ENCODE measurements around the gene GON4L.
"Not testable (repeated sequence)": the region's sequence is repeated elsewhere in the genome, so short reads cannot be mapped to it uniquely, and the experiment has no call there.

Gene GON4L, protein sequence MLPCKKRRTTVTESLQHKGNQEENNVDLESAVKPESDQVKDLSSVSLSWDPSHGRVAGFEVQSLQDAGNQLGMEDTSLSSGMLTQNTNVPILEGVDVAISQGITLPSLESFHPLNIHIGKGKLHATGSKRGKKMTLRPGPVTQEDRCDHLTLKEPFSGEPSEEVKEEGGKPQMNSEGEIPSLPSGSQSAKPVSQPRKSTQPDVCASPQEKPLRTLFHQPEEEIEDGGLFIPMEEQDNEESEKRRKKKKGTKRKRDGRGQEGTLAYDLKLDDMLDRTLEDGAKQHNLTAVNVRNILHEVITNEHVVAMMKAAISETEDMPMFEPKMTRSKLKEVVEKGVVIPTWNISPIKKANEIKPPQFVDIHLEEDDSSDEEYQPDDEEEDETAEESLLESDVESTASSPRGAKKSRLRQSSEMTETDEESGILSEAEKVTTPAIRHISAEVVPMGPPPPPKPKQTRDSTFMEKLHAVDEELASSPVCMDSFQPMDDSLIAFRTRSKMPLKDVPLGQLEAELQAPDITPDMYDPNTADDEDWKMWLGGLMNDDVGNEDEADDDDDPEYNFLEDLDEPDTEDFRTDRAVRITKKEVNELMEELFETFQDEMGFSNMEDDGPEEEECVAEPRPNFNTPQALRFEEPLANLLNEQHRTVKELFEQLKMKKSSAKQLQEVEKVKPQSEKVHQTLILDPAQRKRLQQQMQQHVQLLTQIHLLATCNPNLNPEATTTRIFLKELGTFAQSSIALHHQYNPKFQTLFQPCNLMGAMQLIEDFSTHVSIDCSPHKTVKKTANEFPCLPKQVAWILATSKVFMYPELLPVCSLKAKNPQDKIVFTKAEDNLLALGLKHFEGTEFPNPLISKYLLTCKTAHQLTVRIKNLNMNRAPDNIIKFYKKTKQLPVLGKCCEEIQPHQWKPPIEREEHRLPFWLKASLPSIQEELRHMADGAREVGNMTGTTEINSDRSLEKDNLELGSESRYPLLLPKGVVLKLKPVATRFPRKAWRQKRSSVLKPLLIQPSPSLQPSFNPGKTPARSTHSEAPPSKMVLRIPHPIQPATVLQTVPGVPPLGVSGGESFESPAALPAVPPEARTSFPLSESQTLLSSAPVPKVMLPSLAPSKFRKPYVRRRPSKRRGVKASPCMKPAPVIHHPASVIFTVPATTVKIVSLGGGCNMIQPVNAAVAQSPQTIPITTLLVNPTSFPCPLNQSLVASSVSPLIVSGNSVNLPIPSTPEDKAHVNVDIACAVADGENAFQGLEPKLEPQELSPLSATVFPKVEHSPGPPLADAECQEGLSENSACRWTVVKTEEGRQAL (N-terminal part only)

DNA sequence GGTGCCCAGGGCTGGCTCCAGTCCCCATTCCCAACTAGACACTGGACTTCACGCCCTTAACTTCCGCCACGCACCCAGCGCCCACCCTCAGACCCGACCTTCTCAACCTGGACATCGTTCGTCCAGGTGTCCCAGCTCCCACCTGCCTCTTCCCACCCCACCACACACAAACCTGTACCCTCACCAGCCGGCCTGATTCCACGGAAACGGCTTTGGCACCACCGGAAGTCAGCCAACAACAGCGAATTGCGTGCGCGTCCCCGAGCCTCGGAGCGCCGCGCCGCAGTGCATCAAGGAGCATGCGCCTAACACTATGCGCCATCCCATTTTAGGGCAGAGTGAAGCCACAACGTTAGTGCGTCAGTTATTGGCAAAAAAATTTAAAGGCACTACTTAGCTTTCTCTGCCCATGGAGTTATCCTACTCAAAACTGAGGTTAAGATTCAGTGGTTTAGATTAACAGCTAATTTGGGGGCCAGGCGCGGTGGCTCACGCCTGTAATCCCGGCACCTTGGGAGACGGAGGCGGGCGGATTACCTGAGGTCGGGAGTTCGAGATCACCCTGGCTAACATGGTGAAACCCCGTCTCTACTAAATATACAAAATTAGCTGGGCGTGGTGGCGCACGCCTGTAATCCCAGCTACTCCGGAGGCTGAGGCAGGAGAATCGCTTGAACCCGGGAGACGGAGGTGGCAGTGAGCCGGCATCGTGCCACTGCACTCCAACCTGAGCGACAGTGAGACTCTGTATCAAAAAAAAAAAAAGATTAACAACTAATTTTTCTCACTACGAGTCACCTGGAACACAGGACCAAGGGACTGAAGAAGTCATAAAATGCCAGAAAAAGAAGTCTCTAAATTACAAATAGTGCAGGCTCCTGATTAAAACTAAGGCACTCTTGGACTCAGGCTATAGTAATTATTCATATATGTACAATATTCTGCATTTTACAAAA is at the start of gene GON4L:
Gene GON4L, minus strand, starts transcription at position 240 of the 956 bp plus-strand sequence. CDS start 3,434 bp downstream, outside the sequence.
- DNase-seq (ENCODE audit: low read depth in 2 of 2): peak; percentile 81 to 82

GRCh38 chr1:155904261-155904660 is 47.2 kb upstream of the GON4L start:
- no peak for DNase-seq (ENCODE audit: low read depth in 2 of 2)

GRCh38 chr1:155900161-155900560 is 43.1 kb upstream of the GON4L start:
- DNase-seq (ENCODE audit: low read depth in 2 of 2): no peak

GRCh38 chr1:155899683-155900082 is 42.7 kb upstream of the GON4L start:
- no peak for DNase-seq (ENCODE audit: low read depth in 2 of 2)

- DNase-seq (ENCODE audit: low read depth in 2 of 2): no peak
These were observed 41.9 kb upstream of the GON4L start for GRCh38 chr1:155898888-155899287.

GRCh38 chr1:155897746-155898145 is 40.7 kb upstream of the GON4L start:
- no peak for DNase-seq (ENCODE audit: low read depth in 2 of 2)

DNA sequence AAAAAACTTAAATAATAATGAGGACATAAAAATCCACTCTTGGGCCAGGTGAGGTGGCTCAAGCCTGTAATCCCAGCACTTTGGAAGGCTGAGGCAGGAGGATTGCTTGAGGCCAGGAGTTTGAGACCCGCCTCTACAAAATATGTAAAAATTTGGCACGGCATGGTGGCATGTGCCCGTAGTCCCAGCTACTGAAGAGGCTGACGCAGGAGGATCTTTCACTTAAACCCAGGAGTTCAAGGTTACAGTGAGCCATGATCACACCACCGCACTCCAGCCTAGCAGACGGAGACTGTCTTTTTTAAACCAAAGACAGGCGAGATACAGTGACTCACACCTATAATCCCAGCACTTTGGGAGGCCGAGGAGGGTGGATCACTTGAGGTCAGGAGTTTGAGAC is 39.5 kb upstream of the GON4L start:
- DNase-seq (ENCODE audit: low read depth in 2 of 2): not testable (repeated sequence)

DNA sequence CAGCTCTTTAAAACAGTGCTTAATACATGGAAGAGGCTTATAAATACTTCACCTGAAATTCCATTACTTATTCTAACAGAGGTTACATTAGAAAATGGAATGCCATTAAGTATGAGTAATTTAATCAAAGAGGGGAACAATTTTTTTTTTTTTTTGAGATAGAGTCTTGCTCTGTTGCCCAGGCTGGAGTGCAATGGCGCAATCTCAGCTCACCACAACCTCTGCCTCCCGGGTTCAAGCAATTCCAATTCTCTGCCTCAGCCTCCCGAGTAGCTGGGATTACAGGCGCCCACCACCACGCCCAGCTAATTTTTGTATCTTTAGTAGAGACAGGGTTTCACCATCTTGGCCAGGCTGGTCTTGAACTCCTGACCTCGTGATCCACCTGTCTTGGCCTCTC is 38.6 kb upstream of the GON4L start:
- DNase-seq (ENCODE audit: low read depth in 2 of 2): not testable (repeated sequence)

GRCh38 chr1:155893389-155894142 is 36.6 kb upstream of the GON4L start:
- no peak for DNase-seq (ENCODE audit: low read depth in 2 of 2)

DNA sequence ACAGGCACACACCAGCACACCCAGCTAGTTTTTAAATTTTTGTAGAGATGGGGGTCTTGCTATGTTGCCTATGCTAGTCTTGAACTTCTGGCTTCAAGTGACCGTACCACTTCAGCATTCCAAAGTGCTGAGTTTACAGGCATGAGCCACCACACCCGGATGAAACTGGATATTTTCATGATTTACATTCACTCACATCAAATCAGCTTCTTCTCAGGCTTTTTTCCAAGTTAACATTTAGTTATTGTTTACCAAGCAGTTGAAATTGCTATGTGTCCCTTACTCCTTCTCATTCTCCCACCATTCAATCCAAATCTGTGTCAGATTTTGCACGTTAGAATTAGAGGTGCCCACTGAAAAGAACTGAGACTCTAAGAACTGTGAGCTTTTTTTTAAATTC is 35.8 kb upstream of the GON4L start:
- no peak for DNase-seq (ENCODE audit: low read depth in 2 of 2)

DNA sequence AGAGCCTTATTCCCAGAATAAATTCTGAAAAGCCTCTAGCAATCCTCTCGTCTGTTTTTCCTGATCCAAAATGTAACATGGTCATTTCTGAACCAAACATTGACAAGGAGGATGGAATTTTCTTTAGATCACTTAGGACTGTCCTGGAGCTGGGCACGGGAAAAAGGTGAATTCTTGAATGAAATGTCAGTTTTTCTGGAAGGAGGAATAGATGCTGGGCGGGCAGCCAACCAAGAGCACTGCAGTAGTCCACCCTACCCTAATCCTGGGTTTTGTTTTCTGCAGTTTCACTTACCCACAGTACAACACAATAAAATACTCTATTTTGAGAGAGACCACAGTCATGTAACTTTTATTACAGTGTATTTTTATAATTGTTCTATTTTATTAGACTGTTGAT is 33.2 kb upstream of the GON4L start:
- no peak for DNase-seq (ENCODE audit: low read depth in 2 of 2)

GRCh38 chr1:155889566-155889965 is 32.6 kb upstream of the GON4L start:
- DNase-seq (ENCODE audit: low read depth in 2 of 2): no peak

DNA sequence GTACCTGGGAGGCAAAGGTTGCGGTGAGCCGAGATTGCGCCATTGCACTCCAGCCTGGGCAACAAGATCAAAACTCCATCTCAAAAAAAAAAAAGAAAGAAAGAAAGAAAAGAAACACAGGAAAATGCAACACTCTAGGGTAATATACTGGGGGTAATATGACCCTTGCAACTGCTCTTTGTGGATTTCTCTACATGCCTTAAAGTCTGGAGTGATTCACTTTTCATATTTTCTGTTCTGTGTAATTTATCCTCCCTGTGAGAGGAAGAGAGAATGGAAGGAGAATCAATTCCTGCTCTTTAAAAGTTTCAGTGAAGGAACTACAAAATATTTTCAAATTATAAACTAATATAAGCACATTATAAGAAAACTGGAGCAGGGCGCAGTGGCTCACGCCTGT is 31.5 kb upstream of the GON4L start:
- no peak for DNase-seq (ENCODE audit: low read depth in 2 of 2)

DNA sequence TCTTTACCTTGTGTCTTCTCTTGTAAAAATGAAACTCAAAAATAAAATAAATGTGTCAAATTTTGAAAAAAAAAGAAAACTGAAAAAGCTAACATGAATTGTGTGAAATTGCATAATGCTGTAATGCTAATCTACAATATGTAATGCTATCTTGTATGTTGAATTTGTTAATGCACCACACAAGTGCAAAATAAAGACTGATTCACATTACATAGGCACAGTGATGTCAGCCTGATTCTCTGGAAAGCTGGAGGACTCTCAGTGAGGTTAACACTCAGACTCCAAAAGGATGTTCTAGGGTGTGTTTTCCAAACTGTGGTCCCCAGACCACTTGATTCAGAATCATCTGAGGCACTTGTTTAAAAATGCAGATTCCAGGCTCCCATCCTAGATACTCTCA is 28.0 kb upstream of the GON4L start:
- no peak for DNase-seq (ENCODE audit: low read depth in 2 of 2)

- no peak for DNase-seq (ENCODE audit: low read depth in 2 of 2)
These were observed 27.3 kb upstream of the GON4L start for GRCh38 chr1:155884031-155884960.

- no peak for DNase-seq (ENCODE audit: low read depth in 2 of 2)
These were observed 25.8 kb upstream of the GON4L start for GRCh38 chr1:155882766-155883165.

DNA sequence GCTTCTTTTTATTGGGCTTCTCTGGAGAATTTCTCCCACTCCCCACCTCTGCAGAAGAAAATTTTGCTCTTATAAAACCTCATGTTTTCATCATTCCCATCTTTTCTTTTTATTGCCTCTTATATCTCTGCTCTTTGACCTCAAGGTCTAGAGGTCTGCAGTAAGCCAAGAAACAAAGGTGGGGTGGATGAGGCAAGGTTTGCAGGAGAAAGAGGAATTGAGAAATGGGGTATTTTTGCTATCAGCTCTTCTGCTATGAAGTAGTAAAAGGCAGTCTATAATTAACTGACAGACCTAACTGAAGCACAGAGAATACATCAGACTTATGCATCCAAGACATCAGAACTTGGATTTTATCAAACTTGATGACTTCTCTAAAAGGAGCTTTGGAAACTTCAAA is 25.2 kb upstream of the GON4L start:
- no peak for DNase-seq (ENCODE audit: low read depth in 2 of 2)

- no peak for DNase-seq (ENCODE audit: low read depth in 2 of 2)
These were observed 23.9 kb upstream of the GON4L start for GRCh38 chr1:155880950-155881349.

DNA sequence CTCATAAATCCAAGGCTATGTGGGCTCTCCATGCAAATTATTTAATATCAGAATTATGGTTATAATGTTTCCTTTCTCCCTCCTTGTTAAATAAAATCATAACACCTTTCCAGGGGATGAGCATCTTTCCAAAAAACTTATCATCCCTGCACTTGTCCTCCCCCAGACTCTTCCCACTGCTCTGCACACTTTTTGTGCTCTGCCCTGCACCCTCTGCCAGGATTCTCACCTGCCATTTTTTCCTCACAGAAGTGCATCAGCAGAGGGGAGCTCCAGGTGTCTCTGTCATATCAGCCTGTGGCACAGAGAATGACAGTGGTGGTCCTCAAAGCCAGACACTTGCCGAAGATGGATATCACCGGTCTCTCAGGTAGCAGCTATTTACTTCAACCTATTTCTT is 23.2 kb upstream of the GON4L start:
- DNase-seq (ENCODE audit: low read depth in 2 of 2): no peak
